PC-9 (cell line): ENCODE measurements around the gene IRF6.

ENCODE experiments used
- EZH2 ChIP-seq: fragments of 200-600 bp; sonication (generic); IDR thresholded peaks from 2 replicates; pipeline ENCODE4 v1.8.0; 2017; ENCODE audit warnings: antibody characterized with exemption, low read depth
- TF ChIP-seq, protein P1 (sequence below): fragments of 200-600 bp; sonication (generic); conservative IDR thresholded peaks from 2 replicates; pipeline ENCODE4 v1.6.1; 2017; ENCODE audit warnings: mixed run types, antibody characterized with exemption, mild to moderate bottlenecking, moderate library complexity

GRCh38 chr1:209840611-209841010, 34.7 kb upstream of the IRF6 start:
- TF ChIP-seq, protein P1, sequence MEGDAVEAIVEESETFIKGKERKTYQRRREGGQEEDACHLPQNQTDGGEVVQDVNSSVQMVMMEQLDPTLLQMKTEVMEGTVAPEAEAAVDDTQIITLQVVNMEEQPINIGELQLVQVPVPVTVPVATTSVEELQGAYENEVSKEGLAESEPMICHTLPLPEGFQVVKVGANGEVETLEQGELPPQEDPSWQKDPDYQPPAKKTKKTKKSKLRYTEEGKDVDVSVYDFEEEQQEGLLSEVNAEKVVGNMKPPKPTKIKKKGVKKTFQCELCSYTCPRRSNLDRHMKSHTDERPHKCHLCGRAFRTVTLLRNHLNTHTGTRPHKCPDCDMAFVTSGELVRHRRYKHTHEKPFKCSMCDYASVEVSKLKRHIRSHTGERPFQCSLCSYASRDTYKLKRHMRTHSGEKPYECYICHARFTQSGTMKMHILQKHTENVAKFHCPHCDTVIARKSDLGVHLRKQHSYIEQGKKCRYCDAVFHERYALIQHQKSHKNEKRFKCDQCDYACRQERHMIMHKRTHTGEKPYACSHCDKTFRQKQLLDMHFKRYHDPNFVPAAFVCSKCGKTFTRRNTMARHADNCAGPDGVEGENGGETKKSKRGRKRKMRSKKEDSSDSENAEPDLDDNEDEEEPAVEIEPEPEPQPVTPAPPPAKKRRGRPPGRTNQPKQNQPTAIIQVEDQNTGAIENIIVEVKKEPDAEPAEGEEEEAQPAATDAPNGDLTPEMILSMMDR = no peak
- TF ChIP-seq EZH2 = no peak
